GM18520 (cell line): Measurements from ENCODE around the gene MICALL1.
"Not testable (repeated sequence)": the region's sequence is repeated elsewhere in the genome, so short reads cannot be mapped to it uniquely, and the experiment has no call there.

ENCODE experiments used
- ATAC-seq: cut with Tn5 transposase; IDR thresholded peaks from one replicate; pipeline ENCODE4 v1.9.1; 2021; ENCODE audit not compliant: unreplicated experiment

The MICALL1 gene

DNA sequence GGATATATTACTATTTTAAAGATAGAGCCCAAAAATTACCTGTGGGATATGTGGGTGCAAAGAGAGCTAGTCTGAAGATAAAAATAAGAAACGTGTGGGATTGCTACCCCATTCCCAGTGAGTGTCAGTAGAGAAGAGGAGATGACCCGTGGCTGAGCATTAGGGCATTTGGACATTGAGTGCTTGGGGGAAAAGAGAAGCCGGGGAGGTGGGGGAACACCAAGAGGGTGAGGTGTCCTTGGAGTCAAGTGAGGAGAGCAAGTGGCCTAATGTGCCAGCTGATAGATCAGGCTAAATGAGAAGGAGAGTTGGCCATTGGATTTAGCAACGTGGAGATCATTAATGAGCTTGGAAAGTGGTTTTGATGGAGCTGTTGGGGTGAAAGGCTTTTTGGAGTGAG, 48.6 kb downstream of the MICALL1 start:
- ATAC-seq, result no peak

DNA sequence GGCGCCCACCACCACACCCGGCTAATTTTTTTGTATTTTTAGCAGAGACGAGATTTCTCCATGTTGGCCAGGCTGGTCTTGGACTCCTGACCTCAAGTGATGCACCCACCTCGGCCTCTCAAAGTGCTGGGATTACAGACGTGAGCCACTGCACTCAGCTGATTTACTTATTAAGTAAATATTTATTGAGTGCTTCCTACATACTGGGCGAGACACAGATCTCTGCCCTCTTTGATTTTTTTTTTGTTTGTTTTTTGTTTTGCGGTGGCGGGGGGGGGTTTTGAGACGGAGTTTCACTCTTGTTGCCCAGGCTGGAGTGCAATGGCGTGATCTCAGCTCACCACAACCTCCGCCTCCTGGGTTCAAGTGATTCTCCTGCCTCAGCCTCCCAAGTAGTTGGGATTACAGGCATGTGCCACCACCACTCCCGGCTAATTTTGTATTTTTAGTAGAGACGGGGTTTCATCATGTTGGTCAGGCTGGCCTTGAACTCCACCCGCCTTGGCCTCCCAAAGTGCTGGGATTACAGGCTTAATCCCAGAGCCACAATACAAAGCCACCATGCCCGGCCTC, 49.8 kb downstream of the MICALL1 start:
- ATAC-seq, result not testable (repeated sequence)

DNA sequence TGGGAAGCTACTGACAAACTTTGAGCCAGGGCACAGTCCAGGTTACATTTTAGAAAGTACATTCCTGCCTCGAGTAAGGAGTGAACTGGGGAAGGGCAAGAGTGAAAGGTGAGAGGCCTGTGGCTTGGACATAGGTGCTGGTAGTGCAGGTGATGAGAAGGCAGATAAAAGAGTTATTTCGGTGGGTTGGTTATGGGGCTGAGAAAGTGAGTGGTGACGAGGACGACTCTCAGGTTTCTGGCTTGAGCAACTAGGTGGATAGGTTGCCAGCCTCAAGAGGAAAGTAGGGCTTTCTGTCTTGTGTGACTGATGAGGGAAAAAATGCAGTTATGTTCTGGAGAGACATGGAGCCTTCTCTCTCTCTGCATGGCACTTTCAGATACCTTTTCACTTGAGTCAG, 51.1 kb downstream of the MICALL1 start:
- ATAC-seq, result no peak

DNA sequence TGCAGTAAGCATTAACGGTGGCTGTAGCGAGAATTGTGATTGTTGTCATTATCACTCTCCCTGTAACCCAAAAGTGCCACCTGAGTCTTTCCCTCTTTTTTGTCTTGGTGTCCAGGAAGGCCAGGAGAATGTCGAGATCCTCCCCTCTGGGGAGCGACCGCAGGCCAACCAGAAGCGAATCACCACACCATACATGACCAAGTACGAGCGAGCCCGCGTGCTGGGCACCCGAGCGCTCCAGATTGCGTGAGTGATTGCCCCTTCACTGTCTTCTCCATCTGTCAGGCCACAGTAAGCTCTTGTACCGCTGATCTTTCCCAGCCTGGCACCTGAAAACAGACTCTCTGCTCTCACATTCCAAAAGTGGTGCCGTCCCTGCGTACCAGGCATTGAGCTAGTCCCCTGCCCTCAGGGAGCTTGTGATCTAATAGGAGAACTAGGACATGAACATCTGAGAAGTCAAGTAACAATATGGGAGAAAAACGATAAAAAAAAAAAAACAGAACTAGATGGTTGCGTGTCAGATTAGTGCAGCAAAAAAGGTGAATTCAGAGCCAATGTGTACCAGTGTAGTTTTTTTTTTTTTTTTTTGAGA, 53.2 kb downstream of the MICALL1 start:
- ATAC-seq, result no peak

DNA sequence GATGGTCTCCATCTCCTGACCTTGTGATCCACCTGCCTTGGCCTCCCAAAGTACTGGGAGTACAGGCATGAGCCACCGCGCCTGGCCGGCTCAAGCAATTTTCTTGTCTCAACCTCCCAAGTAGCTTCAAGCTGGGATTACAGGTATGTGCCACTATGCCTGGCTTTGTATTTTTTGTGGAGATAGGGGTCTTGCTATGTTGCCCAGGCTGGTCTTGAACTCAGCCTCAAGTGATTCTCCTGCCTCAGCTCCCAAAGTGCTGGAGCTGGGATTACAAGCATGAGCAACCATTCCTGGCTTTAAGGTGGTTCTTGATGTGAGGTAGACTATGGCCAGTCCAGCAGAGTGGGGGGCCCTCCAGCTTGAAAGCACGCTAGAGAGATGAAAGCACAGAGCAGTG, 55.0 kb downstream of the MICALL1 start:
- ATAC-seq, result no peak

DNA sequence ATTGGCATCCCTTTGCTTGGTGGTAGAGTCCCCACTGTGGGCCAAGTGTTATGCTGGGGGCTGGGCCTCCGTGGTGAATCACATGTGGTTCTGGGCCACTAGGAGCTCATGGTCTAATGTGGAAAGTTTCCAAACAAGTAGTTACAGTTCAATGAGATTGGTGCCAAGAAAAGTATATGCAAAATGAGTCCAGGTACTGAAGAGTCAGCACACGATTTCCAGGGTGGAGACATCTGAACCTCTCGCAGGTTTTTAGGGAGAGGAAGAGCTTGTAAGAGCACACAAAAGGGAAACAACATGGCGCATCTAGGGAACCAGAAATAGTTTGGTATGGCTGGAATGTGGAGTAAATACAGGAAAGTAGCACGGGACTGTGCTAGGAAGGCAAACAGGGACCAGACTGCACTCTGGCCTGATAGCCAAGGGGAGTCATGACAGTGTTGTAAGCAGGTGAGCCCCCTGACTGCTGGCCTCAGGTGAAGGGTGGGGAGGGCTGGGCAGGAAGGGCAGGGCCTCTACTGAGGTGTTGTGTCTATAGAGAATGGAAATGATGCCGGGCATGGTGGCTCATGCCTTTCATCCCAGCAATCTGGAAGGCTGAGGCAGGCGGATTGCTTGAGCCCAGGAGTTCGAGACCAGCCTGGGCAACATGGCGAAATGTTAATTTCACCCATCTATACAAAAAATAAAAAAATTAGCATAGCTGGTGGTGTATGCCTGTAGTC, 60.0 kb downstream of the MICALL1 start:
- no peak for ATAC-seq

DNA sequence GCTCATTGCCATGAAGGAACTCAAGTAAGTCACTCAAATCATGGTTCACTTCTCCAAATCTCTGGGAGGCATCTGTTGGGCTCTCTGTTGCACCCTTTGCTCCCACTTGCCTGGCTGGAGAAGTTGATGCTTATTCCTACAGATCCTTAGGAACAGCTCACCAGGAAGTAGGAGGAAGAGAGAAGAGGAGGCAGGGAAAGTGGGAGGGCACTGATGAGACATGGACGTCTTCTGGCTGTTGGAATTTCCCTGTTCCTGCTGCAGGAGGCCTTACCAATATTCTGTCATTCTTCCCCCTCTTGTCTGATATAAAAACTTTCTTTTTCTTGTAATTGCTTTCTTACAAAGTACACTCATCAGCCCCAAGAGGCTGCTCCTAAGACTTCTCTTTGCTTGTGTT, 61.0 kb downstream of the MICALL1 start:
- ATAC-seq, result no peak

DNA sequence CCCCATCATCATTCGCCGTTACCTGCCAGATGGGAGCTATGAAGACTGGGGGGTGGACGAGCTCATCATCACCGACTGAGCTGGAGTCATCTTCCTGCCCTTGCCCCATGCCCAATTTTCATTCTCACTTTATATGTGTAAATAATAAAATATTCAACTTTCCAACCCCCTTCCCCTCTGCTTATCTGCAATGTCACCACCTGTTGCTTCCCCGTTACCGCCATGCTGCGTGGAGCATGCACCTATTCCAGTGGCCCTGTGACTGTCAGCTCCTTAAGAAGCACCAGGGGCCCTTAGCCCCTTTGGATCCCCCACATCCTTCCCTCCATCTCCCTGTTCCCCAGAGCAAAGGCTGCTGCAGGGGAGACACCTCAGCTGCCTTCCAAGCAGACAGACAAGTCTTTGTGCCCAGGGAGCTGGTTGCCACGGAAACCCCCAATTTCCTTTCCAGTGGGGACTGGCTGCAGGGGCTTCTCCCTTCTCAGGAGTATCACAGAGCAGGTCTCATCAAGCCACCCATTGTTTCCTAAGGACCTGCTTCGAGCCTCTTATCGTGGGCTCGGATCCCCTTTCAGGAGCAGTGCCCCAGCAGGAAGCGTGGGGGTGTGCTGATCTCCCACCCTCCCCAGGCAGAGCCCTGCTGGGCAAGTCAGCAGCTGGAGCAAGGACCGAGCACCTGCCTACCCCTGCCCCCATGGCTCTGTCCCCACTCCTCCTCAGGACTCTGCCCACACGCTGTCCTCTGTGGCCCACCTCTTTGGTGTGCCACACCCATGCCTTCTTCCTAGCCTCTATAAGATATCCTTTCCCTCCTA, 61.7 kb downstream of the MICALL1 start:
- no peak for ATAC-seq

DNA sequence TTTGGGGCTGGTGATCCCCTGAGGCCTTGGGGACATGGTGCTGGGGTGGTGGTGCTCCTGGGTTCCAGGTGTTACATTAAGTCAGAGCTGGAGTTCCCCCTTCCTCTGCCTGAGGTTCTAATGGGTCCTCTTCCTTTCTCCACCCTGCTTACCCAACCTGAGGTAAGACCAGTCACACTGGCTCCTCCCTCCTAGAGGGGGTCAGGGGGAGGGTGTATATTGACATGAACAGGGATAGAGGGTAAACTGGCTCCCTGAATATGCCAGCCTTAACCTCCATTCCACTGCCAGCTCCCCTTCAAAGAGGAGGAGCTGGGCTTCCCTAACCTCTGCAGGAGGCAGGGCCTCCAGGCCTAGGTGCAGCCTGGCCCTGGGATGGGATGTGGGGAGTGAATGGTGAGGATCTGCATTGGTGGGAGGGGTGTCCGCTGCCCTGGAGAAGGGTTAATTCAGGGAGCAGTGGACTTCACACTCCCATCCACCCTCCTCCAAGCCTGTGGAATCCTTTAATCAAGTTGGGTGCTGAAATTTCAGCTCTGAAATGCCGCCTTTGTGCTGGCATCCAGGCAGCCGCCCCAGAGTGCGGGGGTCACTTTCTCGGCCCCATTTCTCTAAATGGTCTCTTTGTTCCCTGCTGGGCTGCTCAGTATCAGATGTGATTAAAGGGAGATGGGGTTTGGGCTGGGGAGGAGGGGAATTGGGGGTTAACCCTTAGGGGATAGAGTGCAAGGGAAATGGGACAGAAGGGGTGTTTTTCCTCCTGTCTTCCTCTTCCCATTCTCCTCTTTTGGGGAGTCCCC, 62.6 kb downstream of the MICALL1 start:
- ATAC-seq, result no peak

DNA sequence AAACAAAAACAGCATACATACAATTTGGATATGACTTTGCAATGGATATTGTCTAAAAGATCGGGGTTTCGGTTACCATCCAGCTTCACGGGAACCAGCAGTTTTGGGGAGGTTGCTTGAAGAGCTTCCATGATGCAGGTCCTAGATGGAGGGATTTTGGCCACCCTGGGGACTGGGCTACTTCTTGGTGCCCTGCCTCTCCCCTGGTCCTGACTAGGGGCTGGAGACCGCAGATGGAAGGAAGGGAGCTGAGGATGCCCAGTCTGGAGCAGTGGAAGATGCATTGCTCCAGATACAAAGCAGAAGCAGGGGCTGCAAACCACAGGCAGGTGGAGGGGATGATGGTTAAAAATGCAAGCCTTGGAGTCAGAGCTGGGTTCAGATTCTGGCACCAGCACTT, 64.8 kb downstream of the MICALL1 start:
- no peak for ATAC-seq

DNA sequence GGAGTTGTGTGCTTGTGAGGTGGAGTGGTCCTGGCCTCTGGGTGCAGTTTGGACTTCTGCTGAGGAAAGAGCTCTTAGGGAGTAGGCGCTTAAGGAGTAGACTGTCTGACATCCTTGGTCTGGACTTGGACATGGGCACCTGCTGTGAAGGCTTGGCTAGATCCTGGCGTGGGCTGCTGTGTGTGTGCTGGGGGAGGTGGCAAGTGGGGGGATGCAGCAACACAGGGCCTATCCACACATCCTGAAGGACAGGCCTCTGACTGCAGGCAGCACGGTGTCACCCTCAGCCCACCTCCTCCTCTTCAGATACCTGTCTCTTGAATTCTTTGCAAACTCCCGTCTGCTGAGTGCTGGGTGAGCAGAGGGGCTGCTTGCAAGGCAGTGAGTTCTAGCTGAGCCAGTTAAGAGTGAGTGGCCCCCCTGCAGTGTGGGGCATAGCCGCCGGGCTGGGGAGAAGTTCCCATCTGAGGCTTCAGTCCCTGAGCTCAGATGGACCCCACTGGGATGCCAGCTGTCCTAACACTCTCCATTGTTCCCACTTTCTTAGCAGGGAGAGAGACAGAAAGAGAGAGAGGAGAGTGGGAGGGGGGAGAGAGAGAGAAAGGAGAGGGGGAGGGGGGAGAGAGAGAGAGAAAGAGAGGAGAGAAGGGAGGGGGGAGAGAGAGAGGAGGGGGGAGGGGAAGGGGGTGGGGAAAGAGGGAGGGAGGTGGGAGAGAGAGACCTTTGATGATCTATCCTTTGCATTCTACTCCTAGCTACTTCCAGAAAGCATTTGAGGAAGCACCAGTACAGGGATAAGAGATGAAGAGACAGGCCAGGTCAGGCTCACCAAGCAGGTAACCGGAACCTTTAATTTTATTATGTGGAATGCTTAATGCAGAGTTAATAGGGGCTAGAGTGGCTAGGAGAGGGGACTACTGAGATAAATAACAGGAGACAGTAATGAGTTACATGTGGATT, 65.7 kb downstream of the MICALL1 start:
- no peak for ATAC-seq

DNA sequence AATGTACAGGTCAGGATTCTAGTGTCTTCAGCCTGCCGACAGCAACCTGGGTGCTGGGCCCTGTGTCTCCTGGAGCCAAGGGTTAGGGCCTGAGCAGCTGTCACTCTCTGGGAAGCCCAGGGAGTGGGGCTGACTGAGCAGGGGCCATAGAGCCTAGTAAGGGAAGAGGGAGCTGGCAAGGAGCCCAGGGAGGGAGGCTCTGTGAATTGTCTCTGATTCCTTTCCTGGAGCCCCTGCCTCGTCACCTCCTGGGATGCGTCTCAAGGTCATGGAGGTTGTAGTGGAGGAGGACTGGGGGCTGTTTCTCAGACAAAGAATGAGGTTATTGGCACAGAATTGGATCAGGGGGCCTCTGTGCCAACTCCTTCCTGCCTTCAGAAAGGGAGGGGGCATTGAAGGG, 66.4 kb downstream of the MICALL1 start:
- ATAC-seq, result no peak

DNA sequence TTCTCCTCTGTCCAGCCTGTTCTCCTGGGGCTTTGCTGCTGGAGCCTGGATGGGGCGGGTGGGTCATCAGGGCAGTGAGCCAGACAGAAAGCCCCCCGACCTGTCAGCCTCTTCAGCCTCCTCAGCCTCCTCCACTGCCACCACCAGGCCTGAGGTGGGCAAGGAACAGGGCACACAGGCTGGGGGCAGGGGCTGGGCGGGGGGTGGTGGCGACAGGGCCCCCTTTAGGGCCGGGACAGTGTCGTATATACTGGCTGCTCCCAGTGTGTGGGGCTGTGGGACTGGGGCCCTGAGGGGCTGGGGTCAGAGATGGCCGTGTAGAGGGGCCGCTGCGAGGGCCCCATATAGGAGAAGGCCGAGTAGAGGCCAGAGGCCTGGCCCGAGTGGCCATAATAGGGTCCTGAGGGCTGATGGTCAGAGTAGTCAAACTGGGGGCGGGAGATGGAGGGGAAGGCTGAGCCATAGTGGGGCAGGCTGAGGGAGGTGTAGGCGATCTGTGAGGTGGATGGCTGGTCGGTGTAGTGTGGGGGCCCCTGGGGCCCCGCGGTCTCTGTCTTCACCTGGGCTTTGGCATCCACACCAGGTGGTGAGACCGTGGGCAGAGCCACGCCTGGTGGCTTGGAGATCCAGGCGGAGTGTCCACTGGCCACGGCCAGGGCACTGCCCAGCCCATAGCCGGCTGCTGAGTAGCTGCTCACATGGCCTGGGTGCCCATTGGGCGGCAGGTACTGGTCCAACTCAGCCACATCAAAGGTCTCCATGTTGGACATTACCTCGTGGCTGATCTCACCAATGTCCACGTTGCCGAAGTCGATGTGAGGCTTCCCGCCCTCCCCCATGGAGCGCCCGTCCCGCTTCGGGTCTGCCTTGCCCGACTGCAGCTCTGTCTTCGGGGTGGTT, 67.4 kb downstream of the MICALL1 start:
- no peak for ATAC-seq

DNA sequence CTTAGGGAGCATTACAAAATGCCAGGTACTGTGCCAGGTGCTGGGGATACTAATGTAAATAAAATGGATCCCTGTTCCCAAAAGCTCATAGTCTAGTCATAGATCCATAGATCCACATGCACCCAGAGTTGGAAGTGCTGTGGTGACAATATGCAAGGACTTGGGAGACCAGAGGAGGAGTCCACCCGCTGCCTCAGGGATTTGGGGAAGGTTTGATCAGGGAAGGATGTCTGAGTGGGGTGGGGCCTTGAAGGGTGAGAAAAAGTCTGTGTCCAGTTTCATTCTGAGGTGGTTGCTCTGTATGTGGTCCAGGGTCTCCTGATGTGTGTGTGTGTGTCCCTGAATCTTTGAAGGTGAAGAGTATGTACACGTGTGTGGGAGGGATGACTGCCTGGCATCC, 69.1 kb downstream of the MICALL1 start:
- no peak for ATAC-seq

DNA sequence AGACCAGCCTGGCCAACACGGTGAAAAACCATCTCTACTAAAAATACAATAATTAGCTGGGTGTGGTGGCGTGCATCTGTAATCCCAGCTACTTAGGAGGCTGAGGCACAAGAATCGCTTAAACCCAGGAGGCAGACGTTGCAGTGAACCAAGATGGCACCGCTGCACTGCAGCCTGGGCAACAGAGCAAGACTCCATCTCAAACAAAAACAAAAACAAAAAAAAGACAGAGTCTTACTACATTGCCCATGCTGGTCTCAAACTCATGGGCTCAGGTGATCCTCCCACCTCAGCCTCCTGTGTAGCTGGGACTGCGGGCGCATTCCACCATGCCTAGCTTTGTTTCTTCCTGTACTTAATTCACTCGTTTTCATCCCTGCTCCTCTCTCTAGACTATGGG, 69.9 kb downstream of the MICALL1 start:
- not testable (repeated sequence) for ATAC-seq

DNA sequence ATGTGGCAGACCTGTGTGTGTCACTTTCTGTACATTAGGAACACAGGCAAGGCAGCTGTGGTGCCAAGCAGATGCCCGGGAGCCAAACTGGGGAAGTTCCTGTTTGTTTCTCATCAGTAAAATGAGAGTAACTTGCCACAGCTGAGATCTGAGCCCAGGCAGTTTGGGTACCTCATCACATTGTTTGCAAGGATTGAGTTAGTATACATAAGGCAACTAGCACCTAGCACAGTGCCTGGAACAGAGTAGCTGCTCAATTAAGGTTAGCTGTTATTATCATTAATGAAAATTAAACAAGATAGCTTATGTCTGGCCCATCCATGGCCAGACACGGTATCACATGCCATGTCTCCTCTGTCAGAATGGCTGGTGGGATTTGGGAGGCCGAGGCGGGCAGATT, 70.5 kb downstream of the MICALL1 start:
- no peak for ATAC-seq

DNA sequence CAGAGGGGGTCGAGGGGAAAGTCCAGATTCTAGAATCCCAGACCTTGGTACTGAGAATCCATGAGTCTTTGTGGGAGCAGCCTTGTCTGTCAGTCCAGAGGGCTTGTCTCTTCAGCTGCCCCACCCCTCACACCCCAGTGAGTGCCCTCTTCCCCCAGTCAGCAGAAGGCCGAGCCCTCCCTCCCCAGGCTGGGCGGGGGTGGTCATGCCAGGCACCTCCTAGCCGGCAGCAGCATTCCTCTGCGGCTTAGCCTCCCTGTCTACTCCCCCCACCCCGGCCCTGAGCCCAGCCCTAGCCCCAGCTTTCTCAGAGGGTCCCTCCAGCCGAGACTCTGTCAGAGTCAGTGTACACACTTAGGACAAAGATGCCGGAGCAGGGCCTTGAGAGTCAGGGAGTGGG, 73.7 kb downstream of the MICALL1 start:
- ATAC-seq, result no peak

DNA sequence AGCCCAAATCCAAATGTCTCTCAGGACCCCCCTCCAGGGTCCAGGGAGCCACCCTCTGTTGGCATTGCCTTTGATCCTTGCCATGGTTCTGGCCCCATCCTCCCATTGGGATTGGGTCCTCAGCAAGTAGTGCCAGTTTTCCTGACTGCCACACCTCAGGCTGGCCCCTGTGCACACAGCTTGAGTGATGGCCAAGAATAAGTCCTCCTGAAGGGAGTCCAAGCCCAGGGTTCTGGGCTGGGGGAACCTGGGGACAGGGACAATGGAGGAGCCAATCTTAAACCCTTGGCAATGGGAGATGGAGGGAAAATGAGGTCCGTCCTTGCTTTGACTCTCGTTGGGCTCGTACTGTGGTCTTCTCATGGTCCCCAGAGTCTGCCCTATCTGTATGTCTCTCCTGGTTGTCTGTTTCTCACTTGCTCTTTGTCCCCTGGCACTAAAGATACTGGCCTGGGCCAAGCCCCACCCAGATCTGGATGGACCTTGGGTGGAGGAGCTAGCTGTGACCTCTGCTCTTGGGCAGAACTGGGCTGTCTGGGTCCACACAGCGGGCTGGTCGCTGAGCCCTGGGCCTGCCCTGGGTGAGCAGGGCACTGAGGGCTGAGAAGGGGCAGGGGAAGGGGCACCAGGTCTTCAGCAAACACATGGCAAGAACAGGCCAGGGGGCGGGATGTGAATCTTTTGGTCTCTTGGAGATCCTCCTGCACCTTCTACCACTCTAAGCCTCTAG, 75.3 kb downstream of the MICALL1 start:
- no peak for ATAC-seq
